Measurements from ENCODE around the gene ARHGAP40. TPM values are rescaled to one million over a fixed set of nuclear protein-coding genes. Genes with fewer than 3 reads are reported as not detected.

The ARHGAP40 gene
- total and polyA plus RNA-seq, 10 donors, result 0.03 TPM; not detected in 9

DNA sequence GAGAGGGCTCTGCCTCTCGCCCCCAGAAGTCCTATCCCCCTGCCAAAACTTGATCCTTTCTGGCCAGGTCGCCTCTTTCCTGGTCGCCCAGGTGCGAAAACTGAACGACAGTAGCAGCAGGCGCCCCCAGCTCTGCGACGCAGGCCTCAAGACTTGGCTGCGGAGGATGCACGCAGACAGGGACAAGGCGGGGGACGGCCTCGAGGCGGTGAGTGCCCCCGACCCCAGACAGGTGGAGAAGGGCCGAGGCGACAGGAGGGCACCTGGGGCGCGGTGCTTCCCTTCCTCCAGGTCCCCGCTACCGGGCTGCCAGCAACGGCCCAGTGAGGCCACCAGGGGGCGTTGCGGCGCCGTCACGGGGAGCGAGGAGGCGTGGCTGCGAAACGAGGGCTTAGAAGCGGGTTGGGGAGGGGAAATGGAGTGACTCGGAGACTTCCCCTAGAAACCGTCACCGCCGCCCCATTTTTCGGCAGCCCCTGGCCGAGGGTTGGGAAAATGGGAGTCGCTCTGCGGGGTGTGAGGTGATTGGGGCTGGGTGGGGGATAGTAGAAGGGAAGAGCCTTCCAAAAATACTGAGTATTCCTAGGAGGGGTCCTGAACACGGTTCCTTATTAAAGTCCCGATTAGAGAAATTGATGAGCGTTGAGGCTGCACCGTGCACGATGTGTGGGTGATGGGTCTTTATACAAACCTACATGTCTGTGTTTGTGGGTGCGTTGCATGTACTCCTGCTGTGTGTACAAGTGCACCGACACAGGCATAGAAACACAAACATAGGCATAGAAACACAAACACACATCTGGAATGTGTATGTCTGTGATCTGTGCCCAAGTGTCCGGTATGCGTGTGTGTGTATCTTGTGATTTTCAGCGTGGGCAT lies 44.6 kb downstream of the ARHGAP40 start:
- H3K9me3 ChIP-seq, result no peaks in the 10 kb centered on the region
- peaks cover 0 to 84% (median 8%) of the 10 kb centered on the region in 7 donors for H3K27me3 ChIP-seq (replicated peaks in 1 of 7)
- TF ChIP-seq, protein P1, sequence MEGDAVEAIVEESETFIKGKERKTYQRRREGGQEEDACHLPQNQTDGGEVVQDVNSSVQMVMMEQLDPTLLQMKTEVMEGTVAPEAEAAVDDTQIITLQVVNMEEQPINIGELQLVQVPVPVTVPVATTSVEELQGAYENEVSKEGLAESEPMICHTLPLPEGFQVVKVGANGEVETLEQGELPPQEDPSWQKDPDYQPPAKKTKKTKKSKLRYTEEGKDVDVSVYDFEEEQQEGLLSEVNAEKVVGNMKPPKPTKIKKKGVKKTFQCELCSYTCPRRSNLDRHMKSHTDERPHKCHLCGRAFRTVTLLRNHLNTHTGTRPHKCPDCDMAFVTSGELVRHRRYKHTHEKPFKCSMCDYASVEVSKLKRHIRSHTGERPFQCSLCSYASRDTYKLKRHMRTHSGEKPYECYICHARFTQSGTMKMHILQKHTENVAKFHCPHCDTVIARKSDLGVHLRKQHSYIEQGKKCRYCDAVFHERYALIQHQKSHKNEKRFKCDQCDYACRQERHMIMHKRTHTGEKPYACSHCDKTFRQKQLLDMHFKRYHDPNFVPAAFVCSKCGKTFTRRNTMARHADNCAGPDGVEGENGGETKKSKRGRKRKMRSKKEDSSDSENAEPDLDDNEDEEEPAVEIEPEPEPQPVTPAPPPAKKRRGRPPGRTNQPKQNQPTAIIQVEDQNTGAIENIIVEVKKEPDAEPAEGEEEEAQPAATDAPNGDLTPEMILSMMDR (IDR thresholded peaks at IDR 0.05 in 8 of 11, conservative IDR thresholded peaks at IDR 0.05 in 3 of 11), result peak; percentile 93 to 99 (median 97)
- no peak for TF ChIP-seq POLR2A (IDR thresholded peaks at IDR 0.05)
- TF ChIP-seq POLR2AphosphoS5 (IDR thresholded peaks at IDR 0.05), result peak in 2 of 3 donors; percentile 65 to 75
- H3K4me3 ChIP-seq, result peak overlapping the region in 6 of 8 donors; percentile 9 to 62 (median 22)
- WGBS, 5 donors, result 7 to 8% (median 8%) methylated on average over 31 to 50 of the region's 50 CpGs
- no peaks in the 10 kb centered on the region for H3K36me3 ChIP-seq
- intact Hi-C loops (cut with DNase I; ENCODE audit: low total_unique reads), result loop anchor here (2.0 to 5.0 kb wide), 3 partner anchors 246 to 435 kb away; no protein-coding TSS in a partner anchor
- DNase-seq, result peak; percentile 96
- H3K27ac ChIP-seq, result no peak overlapping the region
- H3K4me1 ChIP-seq, result peaks cover 3 to 14% (median 11%) of the 10 kb centered on the region in 6 donors

DNA sequence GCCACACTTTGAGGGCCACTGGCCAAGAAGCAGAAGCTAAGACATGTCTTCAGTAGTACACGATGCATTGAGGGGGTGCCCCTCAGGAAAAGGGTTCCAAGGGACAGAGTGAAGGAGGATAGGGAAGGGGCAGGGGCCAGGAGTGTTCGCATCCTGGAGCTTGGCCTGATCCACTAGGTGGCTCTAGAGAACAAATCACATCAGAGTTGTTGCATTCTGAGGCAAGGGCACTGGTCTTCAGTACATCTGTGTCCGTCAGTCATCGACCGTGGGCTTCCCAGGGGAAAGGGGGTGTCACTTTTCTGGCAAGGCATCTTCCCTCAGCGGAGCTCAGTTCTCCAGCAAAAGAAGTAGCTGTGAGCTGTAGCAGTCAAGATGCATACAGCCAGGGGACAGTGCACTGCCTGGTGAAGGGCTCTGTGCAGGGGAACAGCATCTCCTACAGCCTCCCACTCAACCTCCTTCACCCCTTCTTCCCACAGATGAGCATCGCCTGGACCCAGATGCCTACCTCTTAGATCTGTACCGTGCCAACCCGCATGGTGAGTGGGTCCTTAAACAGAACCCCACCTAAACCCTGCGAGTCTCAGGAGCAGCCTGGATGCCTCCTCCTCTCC lies 47.8 kb downstream of the ARHGAP40 start:
- WGBS, 5 donors, result 23 to 45% (median 34%) methylated on average over 7 to 10 of the region's 10 CpGs
- H3K4me3 ChIP-seq, result no peak overlapping the region
- TF ChIP-seq, protein P1 (IDR thresholded peaks at IDR 0.05 in 8 of 11, conservative IDR thresholded peaks at IDR 0.05 in 3 of 11), result peak in 2 of 11 experiments; percentile 17 to 28
- TF ChIP-seq POLR2A (IDR thresholded peaks at IDR 0.05), result no peak
- H3K36me3 ChIP-seq, result no peaks in the 10 kb centered on the region
- H3K27me3 ChIP-seq (replicated peaks in 1 of 7), result peaks cover 0 to 77% (median 9%) of the 10 kb centered on the region in 7 donors
- H3K4me1 ChIP-seq, result peaks cover 3 to 14% (median 11%) of the 10 kb centered on the region in 6 donors
- intact Hi-C loops (cut with DNase I; ENCODE audit: low total_unique reads), result loop anchor here (5.0 kb wide), 2 partner anchors 243 to 398 kb away; no protein-coding TSS in a partner anchor
- DNase-seq, result no peak
- H3K27ac ChIP-seq, result no peak overlapping the region
- H3K9me3 ChIP-seq, result no peaks in the 10 kb centered on the region

DNA sequence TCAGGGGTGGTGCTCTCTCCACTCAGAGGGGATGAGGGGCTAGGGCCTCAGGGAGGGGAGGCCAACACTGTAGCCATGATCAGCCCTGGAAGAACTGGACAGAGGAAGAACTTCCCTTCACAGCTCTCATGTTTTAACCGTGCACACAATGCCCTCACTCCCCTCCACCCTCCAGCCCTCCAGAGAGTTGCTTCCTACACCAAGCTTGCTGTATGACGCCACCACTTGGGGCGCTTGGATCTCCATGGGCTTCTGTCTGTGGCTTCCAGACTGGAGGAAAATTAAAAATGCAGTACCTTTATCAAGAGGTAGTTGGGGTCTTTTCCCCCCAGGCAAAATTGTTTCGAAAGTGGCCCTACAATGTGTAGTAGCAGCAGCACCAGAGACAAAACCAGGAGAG lies 48.4 kb downstream of the ARHGAP40 start:
- Histone ChIP-seq H3K4me3 (no peak overlapping the region), H3K4me1 (peaks cover 3 to 14% (median 11%) of the 10 kb centered on the region in 6 donors), H3K36me3 (no peaks in the 10 kb centered on the region), H3K27me3 (replicated peaks in 1 of 7) (peaks cover 0 to 75% (median 9%) of the 10 kb centered on the region in 7 donors), H3K27ac (no peak overlapping the region), H3K9me3 (no peaks in the 10 kb centered on the region)
- no peak for DNase-seq
- intact Hi-C loops (cut with DNase I; ENCODE audit: low total_unique reads), result loop anchor here (5.0 kb wide), 1 partner anchor 102 kb away; no protein-coding TSS in a partner anchor
- TF ChIP-seq POLR2A (IDR thresholded peaks at IDR 0.05) (no peak), POLR2AphosphoS5 (IDR thresholded peaks at IDR 0.05) (no peak)
- TF ChIP-seq, protein P1 (IDR thresholded peaks at IDR 0.05 in 8 of 11, conservative IDR thresholded peaks at IDR 0.05 in 3 of 11), result no peak
- 42 to 53% (median 46%) methylated on average over 4 of the region's 4 CpGs for whole genome bisulfite sequencing, 5 donors

Measured in spleen (tissue), 11 donors.